Urinary bladder (tissue), 4 donors: ENCODE results near the gene SH3PXD2A. TPM values are rescaled to one million over a fixed set of nuclear protein-coding genes. Genes with fewer than 3 reads are reported as not detected.
"Not testable (repeated sequence)": the region's sequence is repeated elsewhere in the genome, so short reads cannot be mapped to it uniquely, and the experiment has no call there.

Experiments used
- DNase-seq: peaks from one replicate; pipeline ENCODE4 v3.0.0-alpha.2; 2015; ENCODE audit errors: extremely low spot score
- H3K27ac ChIP-seq: one replicate; pipeline ENCODE4 v1.5.1; 2013; ENCODE audit warnings: low read depth, mild to moderate bottlenecking, moderate library complexity
- H3K36me3 ChIP-seq: one replicate; pipeline ENCODE4 v1.6.1; 2013; ENCODE audit warnings: mild to moderate bottlenecking, moderate library complexity; ENCODE audit not compliant: insufficient read depth
- H3K4me1 ChIP-seq: one replicate; pipeline ENCODE4 v1.6.1; 2013; ENCODE audit warnings: mild to moderate bottlenecking, moderate library complexity; ENCODE audit not compliant: insufficient read depth
- H3K4me3 ChIP-seq: one replicate; pipeline ENCODE4 v1.5.1; 2013; ENCODE audit warnings: low read depth, low read length
- WGBS: extraction: QIAGEN DNeasy Blood & Tissue Kit; methylation state at CpG from one replicate; pipeline ENCODE4 v1.1.7; 2013; 5-methylcytosine and 5-hydroxymethylcytosine counted together
- polyA plus RNA-seq: library from polyadenylated mRNA; stranded (reverse); fragments of 200-250 nt; gene quantifications from one replicate; pipeline ENCODE4 v1.2.3, GENCODE V29; 2013
- total RNA-seq: library from RNA; depleted of rRNA; stranded (reverse); fragments of >200 nt; gene quantifications from one replicate; pipeline ENCODE4 v1.2.3, GENCODE V29; 2014
- donor health status: healthy with polysubstance abuse.
- donor health status: healthy.

SH3PXD2A gene
- total and polyA plus RNA-seq, 2 donors = 29.6 to 56.9 TPM

DNA sequence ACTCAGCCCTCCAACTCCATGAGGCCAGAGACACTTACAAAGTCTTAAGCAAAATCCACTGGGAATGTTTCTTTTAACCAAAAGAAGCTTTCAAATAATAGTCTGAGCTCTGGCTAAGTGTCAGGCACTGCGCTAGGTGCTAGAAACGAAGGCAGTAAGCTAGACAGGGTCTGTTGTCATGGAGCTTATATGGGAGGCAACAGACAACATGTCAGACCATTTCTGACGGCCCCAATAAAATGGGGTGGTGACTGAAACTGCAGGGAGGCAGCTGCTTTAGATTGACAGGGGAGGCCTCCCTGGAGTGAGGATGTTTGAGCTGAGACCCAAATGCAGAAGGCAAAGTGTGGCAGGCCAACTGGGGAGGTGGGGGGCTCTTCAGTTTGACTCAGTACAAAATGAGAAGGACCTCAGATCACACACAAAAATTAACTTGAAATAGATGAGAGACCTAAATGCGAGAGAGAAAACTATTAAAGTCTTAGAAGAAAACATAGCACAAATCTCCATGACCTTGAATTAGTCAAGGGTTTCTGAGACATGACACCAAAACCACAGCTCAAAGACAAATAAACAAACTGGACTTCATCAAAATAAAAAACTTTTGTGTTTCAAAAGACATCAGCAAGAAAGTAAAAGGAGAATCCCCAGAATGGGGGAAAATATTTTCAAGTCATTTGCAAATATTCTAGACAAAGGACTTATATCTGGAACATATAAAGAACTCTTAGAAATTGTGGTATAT lies 40.6 kb downstream of the SH3PXD2A start:
- Histone ChIP-seq H3K27ac (no peak overlapping the region), H3K4me3 (no peak overlapping the region), H3K36me3 (no peaks in the 10 kb centered on the region), H3K4me1 (no peaks in the 10 kb centered on the region)
- DNase-seq = no peak
- WGBS = 82% methylated on average over 4 of the region's 4 CpGs

DNA sequence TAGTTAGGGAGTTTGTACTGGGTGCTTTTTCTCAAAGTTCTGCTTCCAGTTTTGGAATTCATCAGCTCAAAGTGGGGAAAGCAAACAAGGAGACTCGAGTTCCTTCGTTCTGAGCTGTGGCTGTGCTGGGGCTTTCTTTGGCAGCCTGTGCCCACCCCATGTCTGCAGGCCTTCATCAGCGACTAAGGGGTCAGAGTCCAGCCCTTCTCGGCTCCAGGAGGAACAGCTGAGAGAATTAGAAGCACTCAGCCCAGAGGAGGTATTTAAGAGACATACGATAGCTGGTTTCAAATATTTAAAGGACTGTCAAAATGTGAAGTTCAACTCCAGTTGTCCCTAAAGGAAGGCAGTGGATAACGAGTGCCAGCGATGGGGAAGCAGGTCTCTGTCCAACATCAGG lies 41.3 kb downstream of the SH3PXD2A start:
- no peak overlapping the region for H3K4me3 ChIP-seq
- no peak for DNase-seq
- no peaks in the 10 kb centered on the region for H3K36me3 ChIP-seq
- 57% methylated on average over 7 of the region's 7 CpGs for WGBS
- H3K4me1 ChIP-seq = no peaks in the 10 kb centered on the region
- H3K27ac ChIP-seq = no peak overlapping the region

DNA sequence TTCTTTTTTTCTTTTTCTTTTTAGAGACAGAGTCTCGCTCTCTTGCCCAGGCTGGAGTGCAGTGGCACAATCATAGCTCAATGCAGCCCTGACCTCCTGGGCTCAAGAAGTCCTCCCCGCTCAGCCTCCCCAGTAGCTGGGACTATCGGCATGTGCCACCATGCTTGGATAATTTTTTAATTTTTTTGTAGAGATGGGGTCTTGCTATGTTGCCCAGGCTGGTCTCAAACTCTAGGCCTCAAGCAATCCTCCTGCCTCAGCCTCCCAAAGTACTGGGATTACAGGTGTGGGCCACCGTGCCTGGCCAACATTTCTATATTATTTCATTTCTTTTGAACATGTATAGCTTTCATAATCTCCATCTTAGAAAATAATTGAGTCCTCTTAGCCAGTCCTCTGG lies 42.1 kb downstream of the SH3PXD2A start:
- DNase-seq, H3K27ac ChIP-seq, H3K4me3 ChIP-seq, H3K36me3 ChIP-seq, H3K4me1 ChIP-seq: not testable (repeated sequence)
- 97% methylated on average over 4 of the region's 4 CpGs for WGBS

DNA sequence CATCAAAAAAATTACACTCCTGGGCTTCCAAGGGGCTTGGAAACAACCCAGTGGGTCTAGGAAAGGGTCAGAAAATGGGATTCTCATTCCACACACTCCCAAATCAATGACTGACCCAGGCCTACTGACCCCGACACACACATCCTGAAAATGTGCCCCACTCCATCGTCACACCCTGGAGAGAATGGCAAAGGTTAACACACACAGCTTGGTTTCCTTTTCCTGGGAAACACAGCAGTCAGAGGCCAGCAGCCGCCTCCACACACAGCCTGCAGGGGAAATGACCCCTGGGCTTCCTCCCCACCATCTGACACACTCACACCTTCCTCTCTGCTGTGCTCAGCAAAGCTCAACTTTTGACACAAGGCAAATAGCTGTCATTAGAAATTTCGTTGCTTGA lies 42.9 kb downstream of the SH3PXD2A start:
- WGBS = 71% methylated on average over 4 of the region's 4 CpGs
- no peak overlapping the region for H3K27ac ChIP-seq
- no peaks in the 10 kb centered on the region for H3K4me1 ChIP-seq
- DNase-seq = no peak
- no peak overlapping the region for H3K4me3 ChIP-seq
- H3K36me3 ChIP-seq = no peaks in the 10 kb centered on the region

DNA sequence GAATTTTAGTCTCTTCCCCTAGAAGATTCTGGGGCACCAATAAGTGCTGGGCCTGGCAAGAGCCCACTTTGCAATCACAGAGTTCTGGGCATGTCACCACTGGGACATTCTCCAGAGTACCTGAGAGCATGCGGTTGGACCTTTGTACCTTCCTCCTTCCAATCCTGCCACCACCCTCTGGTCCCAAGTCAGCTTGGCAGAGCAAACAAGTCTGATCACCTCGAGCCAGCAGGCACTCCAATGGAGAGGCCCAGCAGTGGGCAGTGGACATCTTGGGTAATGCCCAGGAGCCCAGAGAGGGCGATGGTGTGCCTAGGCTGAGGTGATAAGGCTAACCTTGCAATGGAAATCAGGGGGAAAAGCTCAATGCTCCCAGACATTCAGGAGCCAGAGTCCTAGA lies 43.4 kb downstream of the SH3PXD2A start:
- H3K4me1 ChIP-seq = no peaks in the 10 kb centered on the region
- H3K4me3 ChIP-seq = no peak overlapping the region
- H3K36me3 ChIP-seq = no peaks in the 10 kb centered on the region
- H3K27ac ChIP-seq = no peak overlapping the region
- 87% methylated on average over 3 of the region's 3 CpGs for WGBS
- DNase-seq = no peak

DNA sequence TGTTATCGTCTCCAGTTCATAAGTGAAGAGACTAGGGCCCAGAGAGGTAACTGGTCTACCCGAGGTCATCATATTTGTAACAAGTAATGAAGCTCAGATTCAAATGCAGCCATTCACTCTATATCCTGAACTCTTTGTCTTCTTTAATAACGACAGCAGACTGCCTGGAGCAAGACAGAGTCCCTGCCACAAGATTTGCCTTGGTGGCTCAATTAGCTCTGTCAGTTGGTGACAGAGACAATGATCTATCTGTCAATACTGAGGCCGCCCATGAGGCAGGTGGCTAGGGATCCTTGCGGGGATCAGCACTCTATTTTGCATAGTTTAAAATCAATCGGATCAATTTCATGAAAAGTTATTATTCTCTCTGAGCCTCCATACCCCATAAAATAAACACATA lies 43.9 kb downstream of the SH3PXD2A start:
- 91% methylated on average over 6 of the region's 6 CpGs for WGBS
- H3K4me1 ChIP-seq = no peaks in the 10 kb centered on the region
- H3K36me3 ChIP-seq = no peaks in the 10 kb centered on the region
- no peak overlapping the region for H3K4me3 ChIP-seq
- no peak overlapping the region for H3K27ac ChIP-seq
- DNase-seq = no peak

DNA sequence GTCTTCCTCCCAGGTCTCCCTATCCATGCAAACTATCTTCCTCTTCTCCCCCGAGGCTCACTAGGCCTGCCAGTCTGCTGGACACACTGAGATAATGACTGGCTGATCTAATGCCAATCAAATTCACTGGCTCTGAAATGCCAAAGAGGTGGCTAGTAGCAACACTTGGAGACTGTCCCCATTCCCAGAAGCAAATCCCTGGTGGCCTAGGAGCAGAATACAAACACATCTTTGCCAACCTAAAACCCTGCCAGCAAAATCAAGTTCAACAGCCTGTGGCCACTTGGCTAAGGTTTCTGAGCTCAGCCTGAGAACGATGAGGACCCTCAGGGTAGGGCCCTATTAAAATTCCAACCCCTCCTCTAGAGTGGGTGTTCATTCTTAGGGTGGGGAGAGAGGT lies 46.6 kb downstream of the SH3PXD2A start:
- DNase-seq = no peak
- no peaks in the 10 kb centered on the region for H3K4me1 ChIP-seq

DNA sequence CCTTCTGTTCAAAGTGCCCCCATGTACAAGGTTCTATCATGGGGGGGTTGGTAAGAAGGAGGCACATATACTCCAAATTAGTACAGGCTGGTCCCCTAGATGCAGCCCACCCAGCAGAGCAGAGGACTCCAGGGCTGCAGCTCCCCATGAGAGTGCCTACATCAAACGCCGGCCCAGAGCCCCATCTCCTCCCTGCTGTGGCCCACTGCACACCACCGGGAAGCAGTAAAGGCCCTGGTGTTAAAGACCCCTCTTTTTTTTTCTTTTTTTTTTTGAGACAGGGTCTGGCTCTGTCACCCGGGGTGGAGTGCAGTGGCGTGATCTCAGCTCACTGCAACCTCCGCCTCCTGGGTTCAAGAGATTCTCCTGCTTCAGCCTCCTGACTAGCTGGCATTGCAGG lies 47.4 kb downstream of the SH3PXD2A start:
- 97% methylated on average over 6 of the region's 6 CpGs for WGBS
- no peak for DNase-seq
- Histone ChIP-seq H3K36me3 (no peaks in the 10 kb centered on the region), H3K4me1 (no peaks in the 10 kb centered on the region), H3K4me3 (no peak overlapping the region), H3K27ac (no peak overlapping the region)

More for the DNA sequence above, 46.6 kb downstream of the SH3PXD2A start:
- H3K4me3 ChIP-seq = no peak overlapping the region
- no peaks in the 10 kb centered on the region for H3K36me3 ChIP-seq
- 80% methylated on average over 2 of the region's 2 CpGs for WGBS
- no peak overlapping the region for H3K27ac ChIP-seq

DNA sequence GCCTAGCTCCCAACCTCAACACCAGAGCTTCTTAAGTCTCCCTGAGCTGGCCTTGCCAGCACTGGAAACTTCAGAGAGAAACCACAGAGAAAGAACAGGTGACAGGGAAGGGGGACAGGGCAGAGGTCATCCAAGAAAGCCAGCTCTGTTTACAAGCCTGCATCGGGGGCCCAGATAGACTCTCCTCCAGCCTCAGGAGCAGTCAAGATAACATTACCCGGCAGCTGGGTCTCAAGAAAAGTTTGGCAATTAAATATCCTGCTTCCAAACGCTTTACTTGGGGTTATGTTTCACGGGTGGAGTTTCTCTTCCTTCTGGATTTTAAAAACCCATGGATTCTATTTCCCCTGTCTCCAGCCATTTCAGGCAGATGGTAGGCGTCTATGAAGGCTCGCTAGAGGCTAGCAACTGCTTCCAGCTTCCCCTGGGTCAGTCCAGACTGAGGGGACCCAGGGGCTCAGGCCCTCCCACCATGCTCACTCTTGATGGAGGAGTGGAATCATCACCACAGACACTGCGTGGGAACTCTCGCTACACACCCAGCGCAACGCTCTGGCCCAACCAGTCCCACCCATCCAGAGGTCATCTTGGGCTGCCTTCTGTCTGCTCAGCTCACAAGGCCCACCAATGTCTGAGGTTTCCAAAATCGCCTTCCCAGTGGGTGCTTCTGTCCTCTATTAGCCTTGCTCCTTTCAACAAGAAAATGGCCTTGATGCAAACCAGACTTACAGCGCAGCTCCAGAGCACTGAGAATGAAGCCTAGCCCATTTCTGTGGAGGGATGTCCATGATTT lies 48.8 kb downstream of the SH3PXD2A start:
- no peak overlapping the region for H3K4me3 ChIP-seq
- no peak overlapping the region for H3K27ac ChIP-seq
- no peaks in the 10 kb centered on the region for H3K4me1 ChIP-seq
- H3K36me3 ChIP-seq = no peaks in the 10 kb centered on the region
- 67% methylated on average over 12 of the region's 12 CpGs for WGBS
- DNase-seq = no peak

DNA sequence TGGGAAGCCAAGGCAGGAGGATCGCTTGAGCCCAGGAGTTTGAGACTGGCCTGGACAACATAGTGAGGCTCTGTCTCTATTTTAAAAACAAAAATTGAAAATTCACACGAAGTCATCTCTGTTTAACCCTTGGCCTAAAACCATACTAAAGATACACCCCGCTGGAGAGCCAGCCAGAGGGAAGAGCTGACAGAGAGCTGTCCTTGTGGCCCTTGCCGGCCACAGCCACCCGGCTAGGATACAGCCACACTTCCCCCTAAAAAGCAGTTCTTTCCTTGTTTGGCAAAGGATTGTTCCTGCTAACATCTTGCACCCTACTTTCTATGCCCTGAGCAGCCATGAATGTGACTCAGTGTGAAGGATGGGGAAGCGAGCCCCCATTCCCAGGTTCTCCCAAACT lies 49.6 kb downstream of the SH3PXD2A start:
- Histone ChIP-seq H3K4me3 (no peak overlapping the region), H3K36me3 (no peaks in the 10 kb centered on the region), H3K4me1 (no peaks in the 10 kb centered on the region), H3K27ac (no peak overlapping the region)
- 95% methylated on average over 6 of the region's 6 CpGs for WGBS
- no peak for DNase-seq

DNA sequence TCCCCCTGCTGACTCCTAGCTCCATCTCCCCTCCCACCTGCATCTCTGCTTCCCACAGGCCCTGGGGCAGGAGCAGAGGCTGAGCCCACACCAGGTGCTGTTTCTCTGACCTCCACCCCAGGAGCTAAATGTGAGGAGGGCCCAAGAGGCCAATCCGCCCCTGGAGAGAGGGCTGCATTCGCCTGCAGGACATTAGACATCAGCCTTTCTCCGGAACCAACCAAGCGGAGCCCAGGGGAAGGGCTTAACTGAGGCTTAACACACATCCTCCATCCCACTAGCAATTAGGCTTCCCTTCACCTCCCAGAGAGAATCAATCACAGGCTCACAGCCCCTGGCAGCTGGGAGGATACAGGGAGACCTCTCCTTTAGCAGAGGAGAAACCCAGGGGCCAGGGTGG lies 50.5 kb downstream of the SH3PXD2A start:
- Histone ChIP-seq H3K27ac (no peak overlapping the region), H3K4me1 (no peaks in the 10 kb centered on the region), H3K36me3 (no peaks in the 10 kb centered on the region), H3K4me3 (no peak overlapping the region)
- no peak for DNase-seq
- WGBS = 98% methylated on average over 4 of the region's 4 CpGs

DNA sequence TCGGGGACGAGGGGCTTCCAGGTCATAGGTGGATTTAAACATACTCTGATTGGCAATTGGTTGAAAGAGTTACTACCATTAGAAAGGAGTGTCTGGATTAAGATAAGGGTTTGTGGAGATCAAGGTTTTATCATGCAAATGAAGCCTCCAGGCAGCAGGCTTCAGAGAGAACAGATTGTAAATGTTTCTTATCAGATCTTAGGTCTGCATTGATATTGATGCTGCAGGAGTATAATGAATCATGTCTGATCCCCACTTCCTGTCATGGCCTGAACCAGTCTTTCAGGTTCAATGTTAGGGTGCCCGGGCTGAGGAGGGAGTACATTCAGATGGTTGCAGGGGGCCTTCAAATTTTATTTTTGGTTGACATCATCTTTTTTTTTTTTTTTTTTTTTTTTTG lies 51.4 kb downstream of the SH3PXD2A start:
- WGBS = 68% methylated on average over 3 of the region's 3 CpGs
- DNase-seq = no peak
- H3K4me3 ChIP-seq = no peak overlapping the region
- no peaks in the 10 kb centered on the region for H3K36me3 ChIP-seq
- H3K4me1 ChIP-seq = no peaks in the 10 kb centered on the region
- H3K27ac ChIP-seq = no peak overlapping the region

DNA sequence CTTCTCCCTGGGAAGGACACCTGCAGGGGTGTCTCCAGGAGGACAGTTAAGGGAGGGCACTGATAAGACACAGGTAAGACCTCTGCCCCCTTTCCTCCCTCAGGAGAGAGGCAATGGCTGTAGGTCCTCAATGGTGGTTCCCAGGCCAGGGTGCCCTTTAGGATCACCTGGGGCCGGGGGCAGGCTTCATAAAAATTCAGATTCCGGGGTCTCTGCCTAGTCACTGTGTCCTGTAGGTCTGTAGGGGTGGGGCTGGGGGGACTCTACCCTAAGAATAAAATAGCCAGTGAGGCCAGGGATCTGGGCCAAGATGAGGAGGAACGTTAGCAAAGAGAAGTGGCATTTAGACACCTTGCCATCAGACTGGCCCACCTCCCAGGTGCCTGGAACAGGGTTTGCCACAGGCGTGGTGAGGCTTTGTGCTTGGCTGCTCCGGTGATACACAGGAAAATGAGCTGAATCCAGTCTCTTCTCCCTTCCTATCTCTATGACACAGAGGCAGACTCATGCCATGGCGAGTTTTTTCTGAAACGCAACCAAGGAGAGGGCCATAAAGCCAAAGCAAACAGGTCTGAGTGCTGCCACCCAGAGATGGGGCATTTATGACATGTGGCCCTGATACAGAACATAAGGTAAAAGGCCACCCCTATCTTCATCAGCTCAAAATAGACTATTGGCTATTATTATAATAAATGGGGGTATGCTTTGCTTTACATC lies 52.6 kb downstream of the SH3PXD2A start:
- no peak overlapping the region for H3K27ac ChIP-seq
- 83% methylated on average over 7 of the region's 7 CpGs for WGBS
- H3K36me3 ChIP-seq = no peaks in the 10 kb centered on the region
- H3K4me1 ChIP-seq = no peaks in the 10 kb centered on the region
- no peak overlapping the region for H3K4me3 ChIP-seq
- no peak for DNase-seq

DNA sequence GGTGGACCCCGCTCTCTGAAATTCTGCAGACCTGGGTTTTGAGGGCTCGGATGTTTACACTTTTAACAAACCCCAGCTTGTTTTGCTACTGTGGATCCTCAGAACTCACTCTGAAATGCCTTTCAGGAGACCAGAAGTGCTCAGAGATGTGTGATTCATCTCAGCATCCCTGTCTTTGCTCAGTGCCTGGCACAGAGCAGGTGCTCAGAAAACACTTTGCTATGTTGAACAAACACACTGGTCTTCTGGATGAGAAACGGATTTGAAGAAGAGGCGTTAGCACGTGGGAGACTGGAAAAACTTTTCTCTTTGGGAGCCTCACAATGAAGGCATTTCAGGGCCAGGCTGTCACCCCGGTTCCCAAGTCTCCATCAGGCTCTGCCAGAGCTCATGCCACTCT lies 53.3 kb downstream of the SH3PXD2A start:
- H3K4me1 ChIP-seq = no peaks in the 10 kb centered on the region
- no peaks in the 10 kb centered on the region for H3K36me3 ChIP-seq
- 81% methylated on average over 6 of the region's 6 CpGs for WGBS
- H3K27ac ChIP-seq = no peak overlapping the region
- DNase-seq = no peak
- H3K4me3 ChIP-seq = no peak overlapping the region
